Peyer's patch (tissue), 4 donors: Measurements from ENCODE around the gene RAB8B. TPM values are rescaled to one million over a fixed set of nuclear protein-coding genes. Genes with fewer than 3 reads are reported as not detected.
A peak's percentile ranks its signal among the peaks of the same experiment; 100 is the strongest.

Source experiments
- DNase-seq, 3 donors: peaks; one replicate each; pipeline ENCODE4 v3.0.0-alpha.2; 2017 to 2019
- H3K27ac ChIP-seq, 4 donors: fragments of 200-600 bp; sonication (generic); one replicate each; pipeline ENCODE4 v1.5.1; 2016 to 2019
- H3K27me3 ChIP-seq, 2 donors: fragments of 200-600 bp; sonication (generic); one replicate each; pipeline ENCODE4 v1.5.1; 2019
- H3K36me3 ChIP-seq, 3 donors: fragments of 200-600 bp; sonication (generic); one replicate each; pipeline ENCODE4 v1.5.1; 2016 to 2019
- H3K4me1 ChIP-seq, 4 donors: fragments of 200-600 bp; sonication (generic); one replicate each; pipeline ENCODE4 v1.5.1; 2016 to 2019
- H3K4me3 ChIP-seq, 4 donors: fragments of 200-600 bp; sonication (generic); 1 replicate in 3 of 4; 2 replicates in 1 of 4; pipeline ENCODE4 v1.5.1; 2016 to 2019; ENCODE audit warnings: mild to moderate bottlenecking in 1 of 4
- H3K9me3 ChIP-seq, 4 donors: fragments of 200-600 bp; sonication (generic); one replicate each; pipeline ENCODE4 v1.5.1; 2016 to 2019; ENCODE audit warnings: mild to moderate bottlenecking in 1 of 4
- POLR2A ChIP-seq, 2 donors: fragments of 450-650 bp; IDR thresholded peaks; one replicate each; pipeline ENCODE4 v1.5.1; 2017; ENCODE audit warnings: antibody characterized with exemption in 2 of 2, mild to moderate bottlenecking in 2 of 2, moderate library complexity in 2 of 2
- total RNA-seq, 4 donors: library from RNA; depleted of rRNA; stranded (reverse); fragments of >200 nt; gene quantifications; one replicate each; pipeline ENCODE4 v1.1.0, GENCODE V29; 2016
- TF ChIP-seq, protein P1 (sequence below), 6 experiments: fragments of 450-650 bp in 4 of 6; fragments of 200-600 bp in 2 of 6; sonication (generic) in 1 of 6; IDR thresholded peaks; one replicate each; pipeline ENCODE4 v1.5.1; 2017 to 2019; ENCODE audit warnings: antibody characterized with exemption in 6 of 6, mild to moderate bottlenecking in 3 of 6, moderate library complexity in 1 of 6

The RAB8B gene
- total RNA-seq, 4 donors from 2014 or later = 11.7 to 35.5 (median 25.3) TPM

DNA sequence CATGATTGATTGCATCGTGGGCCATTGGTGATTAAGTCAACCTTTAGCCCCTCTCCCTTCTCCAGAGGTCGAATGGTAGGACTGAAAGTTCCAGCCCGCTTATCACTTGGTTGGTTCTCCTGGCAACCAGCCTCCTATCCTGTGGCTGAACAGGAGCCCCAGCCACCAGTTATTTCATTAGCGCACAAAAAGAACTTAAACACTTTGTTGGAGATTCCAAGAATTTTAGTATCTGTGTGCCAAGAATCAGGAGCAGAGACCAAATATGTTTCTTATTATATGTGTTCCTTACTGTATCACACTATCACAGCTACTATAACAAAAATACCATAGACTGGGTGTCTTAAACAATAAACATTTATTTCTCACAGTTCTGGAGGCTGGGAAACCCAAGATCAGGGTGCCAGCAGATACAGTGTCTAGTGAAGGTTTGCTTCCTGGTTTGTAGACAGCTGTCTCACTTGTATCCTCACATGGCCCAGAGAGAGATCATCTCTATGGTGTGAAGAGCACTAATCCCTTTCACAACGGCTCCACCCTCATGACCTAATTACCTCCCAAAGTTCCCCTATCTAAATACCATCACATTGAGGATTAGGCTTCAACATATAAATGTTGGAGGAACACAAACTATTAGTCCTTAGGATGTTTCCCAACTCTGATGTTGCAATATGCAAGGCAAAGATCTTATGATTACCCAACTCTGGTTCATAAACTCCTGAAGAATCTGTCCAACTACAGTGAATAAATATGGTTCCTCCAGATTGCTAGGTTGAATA is 57.5 kb downstream of the RAB8B start:
- Histone ChIP-seq H3K9me3 (no peaks in the 10 kb centered on the region), H3K27ac (peak overlapping the region in 3 of 4 donors; percentile 34 to 50 (median 41)), H3K36me3 (peaks cover 0 to 13% (median 2%) of the 10 kb centered on the region in 3 donors), H3K4me1 (peaks cover 0 to 7% (median 0%) of the 10 kb centered on the region in 4 donors), H3K4me3 (no peak overlapping the region), H3K27me3 (no peaks in the 10 kb centered on the region)
- DNase-seq = no peak
- no peak for TF ChIP-seq POLR2A (IDR thresholded peaks at IDR 0.05)
- TF ChIP-seq, protein P1, sequence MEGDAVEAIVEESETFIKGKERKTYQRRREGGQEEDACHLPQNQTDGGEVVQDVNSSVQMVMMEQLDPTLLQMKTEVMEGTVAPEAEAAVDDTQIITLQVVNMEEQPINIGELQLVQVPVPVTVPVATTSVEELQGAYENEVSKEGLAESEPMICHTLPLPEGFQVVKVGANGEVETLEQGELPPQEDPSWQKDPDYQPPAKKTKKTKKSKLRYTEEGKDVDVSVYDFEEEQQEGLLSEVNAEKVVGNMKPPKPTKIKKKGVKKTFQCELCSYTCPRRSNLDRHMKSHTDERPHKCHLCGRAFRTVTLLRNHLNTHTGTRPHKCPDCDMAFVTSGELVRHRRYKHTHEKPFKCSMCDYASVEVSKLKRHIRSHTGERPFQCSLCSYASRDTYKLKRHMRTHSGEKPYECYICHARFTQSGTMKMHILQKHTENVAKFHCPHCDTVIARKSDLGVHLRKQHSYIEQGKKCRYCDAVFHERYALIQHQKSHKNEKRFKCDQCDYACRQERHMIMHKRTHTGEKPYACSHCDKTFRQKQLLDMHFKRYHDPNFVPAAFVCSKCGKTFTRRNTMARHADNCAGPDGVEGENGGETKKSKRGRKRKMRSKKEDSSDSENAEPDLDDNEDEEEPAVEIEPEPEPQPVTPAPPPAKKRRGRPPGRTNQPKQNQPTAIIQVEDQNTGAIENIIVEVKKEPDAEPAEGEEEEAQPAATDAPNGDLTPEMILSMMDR (IDR thresholded peaks at IDR 0.05) = no peak

DNA sequence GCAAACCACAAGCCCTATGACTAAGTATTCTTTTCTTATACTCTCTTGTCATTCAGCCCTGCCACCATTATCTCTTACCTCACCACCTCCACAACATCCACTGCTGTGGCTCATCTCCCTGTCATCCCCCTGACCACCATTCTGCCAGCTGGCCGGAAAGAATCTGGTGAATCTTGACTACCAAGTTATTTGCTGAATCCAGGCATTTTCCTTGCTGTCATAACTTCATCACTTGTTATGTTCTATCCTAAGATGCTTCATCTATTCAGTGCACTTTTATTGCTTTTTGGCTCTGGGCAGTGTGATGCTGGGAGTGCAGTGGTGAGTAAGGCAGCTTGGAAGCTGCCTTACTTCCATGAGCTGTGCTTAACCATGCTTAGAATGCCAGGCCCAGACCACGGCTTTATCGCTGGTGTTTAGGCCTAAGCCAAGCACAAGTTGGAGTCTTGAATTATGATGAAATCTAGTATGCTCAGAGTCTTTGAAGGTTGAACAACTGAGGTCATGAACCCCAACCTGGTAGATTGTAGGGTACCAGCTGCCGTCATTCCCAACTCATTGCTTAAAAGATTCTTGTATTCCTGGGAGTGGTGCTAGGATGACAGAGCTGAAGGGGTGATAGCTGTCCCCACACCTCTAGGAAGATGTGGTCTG is 61.0 kb downstream of the RAB8B start:
- H3K27ac ChIP-seq = no peak overlapping the region

GRCh38 chr15:63251701-63252100 is 62.3 kb downstream of the RAB8B start:
- TF ChIP-seq, protein P1 (IDR thresholded peaks at IDR 0.05) = no peak
- no peak for TF ChIP-seq POLR2A (IDR thresholded peaks at IDR 0.05)
- Histone ChIP-seq H3K27me3 (no peaks in the 10 kb centered on the region), H3K27ac (no peak overlapping the region), H3K4me3 (no peak overlapping the region), H3K36me3 (peaks cover 0 to 14% (median 0%) of the 10 kb centered on the region in 3 donors), H3K4me1 (no peaks in the 10 kb centered on the region), H3K9me3 (no peaks in the 10 kb centered on the region)
- no peak for DNase-seq

More for the DNA sequence above, 61.0 kb downstream of the RAB8B start:
- Histone ChIP-seq H3K36me3 (peaks cover 0 to 15% (median 2%) of the 10 kb centered on the region in 3 donors), H3K27me3 (no peaks in the 10 kb centered on the region), H3K9me3 (no peaks in the 10 kb centered on the region), H3K4me1 (no peaks in the 10 kb centered on the region), H3K4me3 (no peak overlapping the region)
- TF ChIP-seq, protein P1 (IDR thresholded peaks at IDR 0.05) = no peak
- TF ChIP-seq POLR2A (IDR thresholded peaks at IDR 0.05) = no peak
- no peak for DNase-seq

DNA sequence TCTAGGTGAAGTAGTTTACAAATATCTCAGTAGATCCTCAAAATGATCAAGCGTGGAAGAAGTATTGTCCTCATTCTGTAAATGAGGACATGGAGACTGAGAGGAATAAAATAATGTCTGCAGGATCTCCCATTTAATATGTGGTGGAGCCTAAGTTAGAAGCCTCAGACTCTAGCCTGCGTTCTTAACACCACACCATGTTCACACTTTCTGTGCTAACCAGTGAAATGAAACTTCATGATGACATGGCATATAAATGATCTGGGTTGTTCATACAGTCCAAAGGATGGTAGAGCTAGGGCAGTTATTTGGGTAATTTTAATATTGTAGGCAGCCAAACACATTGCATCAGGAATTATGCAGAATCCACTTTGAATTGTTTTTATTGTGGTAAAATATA is 62.9 kb downstream of the RAB8B start:
- H3K9me3 ChIP-seq = no peaks in the 10 kb centered on the region
- TF ChIP-seq, protein P1 (IDR thresholded peaks at IDR 0.05) = no peak
- TF ChIP-seq POLR2A (IDR thresholded peaks at IDR 0.05) = no peak
- H3K4me1 ChIP-seq = no peaks in the 10 kb centered on the region
- DNase-seq = no peak
- H3K27me3 ChIP-seq = no peaks in the 10 kb centered on the region
- no peak overlapping the region for H3K4me3 ChIP-seq
- no peak overlapping the region for H3K27ac ChIP-seq
- peaks cover 0 to 14% (median 0%) of the 10 kb centered on the region in 3 donors for H3K36me3 ChIP-seq

GRCh38 chr15:63254991-63255390 is 65.6 kb downstream of the RAB8B start:
- H3K9me3 ChIP-seq = no peaks in the 10 kb centered on the region
- TF ChIP-seq, protein P1 (IDR thresholded peaks at IDR 0.05) = no peak
- TF ChIP-seq POLR2A (IDR thresholded peaks at IDR 0.05) = no peak
- no peak for DNase-seq
- H3K36me3 ChIP-seq = peaks cover 0 to 30% (median 0%) of the 10 kb centered on the region in 3 donors
- H3K4me3 ChIP-seq = no peak overlapping the region
- H3K27ac ChIP-seq = no peak overlapping the region
- H3K27me3 ChIP-seq = no peaks in the 10 kb centered on the region
- H3K4me1 ChIP-seq = no peaks in the 10 kb centered on the region
